HPDE6-E6E7 (cell line): Measurements from ENCODE around the gene PRND.
"Not testable (repeated sequence)": the region's sequence is repeated elsewhere in the genome, so short reads cannot be mapped to it uniquely, and the experiment has no call there.

Experiments
- DNase-seq: peaks from one replicate; pipeline ENCODE4 v3.0.0; 2011; ENCODE audit warnings: missing footprints; ENCODE audit errors: extremely low spot score

The PRND gene

GRCh38 chr20:4721719-4722118 lies at the start of gene PRND:
PRND (plus strand) TSS chr20:4721909; CDS start chr20:4724552, 2,643 bp downstream.
- DNase-seq: no peak

GRCh38 chr20:4672948-4673347 lies 48.8 kb upstream of the PRND start:
- DNase-seq: no peak

- no peak for DNase-seq
Observed at GRCh38 chr20:4673371-4674001, 48.2 kb upstream of the PRND start.

- DNase-seq: no peak
Observed at GRCh38 chr20:4674672-4675071, 47.0 kb upstream of the PRND start.

GRCh38 chr20:4677846-4678245 lies 43.9 kb upstream of the PRND start:
- no peak for DNase-seq

GRCh38 chr20:4681401-4681800 lies 40.3 kb upstream of the PRND start:
- DNase-seq: no peak

GRCh38 chr20:4681991-4682401 lies 39.7 kb upstream of the PRND start:
- no peak for DNase-seq

GRCh38 chr20:4682682-4683081 lies 39.0 kb upstream of the PRND start:
- DNase-seq: no peak

- DNase-seq: no peak
Observed at GRCh38 chr20:4683261-4683660, 38.4 kb upstream of the PRND start.

- DNase-seq: no peak
Observed at GRCh38 chr20:4684837-4685413, 36.8 kb upstream of the PRND start.

GRCh38 chr20:4685923-4686221 lies 35.8 kb upstream of the PRND start:
- no peak for DNase-seq

- DNase-seq: no peak
Observed at GRCh38 chr20:4688305-4688704, 33.4 kb upstream of the PRND start.

- DNase-seq: no peak
Observed at GRCh38 chr20:4689220-4689619, 32.5 kb upstream of the PRND start.

- no peak for DNase-seq
Observed at GRCh38 chr20:4691753-4692152, 30.0 kb upstream of the PRND start.

- no peak for DNase-seq
Observed at GRCh38 chr20:4694076-4694475, 27.6 kb upstream of the PRND start.

- no peak for DNase-seq
Observed at GRCh38 chr20:4697189-4697830, 24.4 kb upstream of the PRND start.

GRCh38 chr20:4697831-4698221 lies 23.9 kb upstream of the PRND start:
- no peak for DNase-seq

GRCh38 chr20:4699216-4699615 lies 22.5 kb upstream of the PRND start:
- no peak for DNase-seq

GRCh38 chr20:4699957-4700356 lies 21.8 kb upstream of the PRND start:
- DNase-seq: no peak

- DNase-seq: no peak
Observed at GRCh38 chr20:4702562-4703280, 19.0 kb upstream of the PRND start.

- no peak for DNase-seq
Observed at GRCh38 chr20:4703281-4703676, 18.4 kb upstream of the PRND start.

- not testable (repeated sequence) for DNase-seq
Observed at GRCh38 chr20:4706941-4707340, 14.8 kb upstream of the PRND start.

- DNase-seq: no peak
Observed at GRCh38 chr20:4708036-4708435, 13.7 kb upstream of the PRND start.
